Stimulated activated CD4-positive, alpha-beta T cell treated with anti-CD3 and anti-CD28 coated beads, TNF-alpha, amount 100 ng/mL, for 4 hours (primary cell): ENCODE measurements around the gene SACS.
"Not testable (repeated sequence)": the region's sequence is repeated elsewhere in the genome, so short reads cannot be mapped to it uniquely, and the experiment has no call there.

Experiments
- DNase-seq, 3 experiments: peaks; one replicate each; pipeline ENCODE4 v3.0.0-alpha.2; 2020; ENCODE audit warnings: low read depth in 3 of 3

Gene SACS

DNA sequence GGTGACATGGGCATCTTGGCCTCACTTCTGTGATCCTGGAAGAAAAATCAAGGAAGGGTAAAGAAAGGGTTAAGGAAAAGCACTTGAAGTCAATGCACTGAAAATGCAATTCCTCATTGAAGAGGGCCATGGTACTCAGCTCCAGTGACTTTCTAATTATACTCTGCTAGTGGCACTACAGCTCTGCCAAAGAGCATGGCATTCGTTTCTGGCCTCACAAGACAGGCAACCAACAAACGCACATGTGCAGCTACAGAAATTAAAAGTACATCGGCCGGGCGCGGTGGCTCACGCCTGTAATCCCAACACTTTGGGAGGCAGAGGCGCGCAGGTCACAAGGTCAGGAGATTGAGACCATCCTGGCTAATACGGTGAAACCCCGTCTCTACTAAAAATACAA, 21.8 kb downstream of the SACS start:
- DNase-seq: no peak

DNA sequence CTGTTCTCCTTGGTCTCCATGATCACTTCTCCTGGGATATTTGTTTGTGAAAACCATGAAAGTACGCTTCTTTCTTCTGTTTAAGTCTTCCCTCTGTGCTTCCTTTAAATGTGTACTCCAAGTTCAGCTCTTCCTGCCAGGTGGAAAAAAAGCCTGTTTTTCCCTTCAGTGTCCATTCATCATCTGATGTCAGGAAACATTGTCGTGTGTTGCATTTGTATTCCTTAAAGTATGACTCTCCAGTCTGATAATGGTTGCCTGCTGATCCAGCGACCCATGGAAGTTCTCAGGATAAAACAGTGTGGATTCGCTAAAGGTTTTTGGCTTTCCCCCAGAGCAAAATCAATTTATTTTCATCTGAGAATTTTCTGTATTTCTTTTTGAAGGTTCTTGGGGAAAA, 22.3 kb downstream of the SACS start:
- no peak for DNase-seq

GRCh38 chr13:23408026-23408425, 25.5 kb downstream of the SACS start:
- no peak for DNase-seq

GRCh38 chr13:23401156-23401555, 32.3 kb downstream of the SACS start:
- not testable (repeated sequence) for DNase-seq

DNA sequence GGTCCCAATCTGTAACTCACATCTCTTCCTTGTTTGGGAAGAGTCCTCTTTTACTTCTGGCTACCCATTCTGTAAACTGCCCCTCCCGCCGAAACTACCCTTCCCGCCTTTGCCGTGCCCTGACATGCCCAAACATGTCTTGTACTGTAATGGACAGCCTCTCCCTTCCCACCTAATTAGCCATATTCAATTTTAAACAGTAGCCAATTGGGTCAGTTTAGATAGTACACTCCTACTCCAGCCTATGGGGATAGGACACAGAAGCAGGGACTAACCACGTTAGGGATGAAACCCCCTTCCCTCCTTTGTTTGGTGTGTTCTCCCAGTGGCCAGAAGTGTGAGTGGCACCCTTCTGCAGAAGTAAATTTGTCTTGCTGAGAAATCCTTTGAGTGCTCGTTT, 34.2 kb downstream of the SACS start:
- no peak for DNase-seq

DNA sequence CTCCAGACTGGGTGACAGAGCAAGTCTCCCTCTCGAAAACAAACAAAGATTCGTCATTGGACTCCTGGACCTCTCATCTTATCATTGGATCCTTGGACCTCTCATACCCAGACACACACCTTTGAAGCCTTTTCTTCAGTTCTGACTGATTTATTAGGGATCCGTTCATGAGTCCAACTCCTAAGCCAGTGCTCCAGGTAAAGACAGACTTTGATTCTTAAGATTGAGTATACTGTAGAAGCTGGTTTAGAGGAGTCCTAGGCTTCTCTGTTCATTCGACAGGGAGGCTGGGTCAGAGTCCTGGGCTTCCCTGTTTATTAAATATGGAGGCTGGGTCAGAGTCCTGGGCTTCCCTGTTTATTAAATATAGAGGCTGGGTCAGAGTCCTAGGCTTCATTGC, 38.7 kb downstream of the SACS start:
- no peak for DNase-seq

GRCh38 chr13:23392925-23393645, 40.4 kb downstream of the SACS start:
- DNase-seq: no peak

- no peak for DNase-seq
Observed at GRCh38 chr13:23392313-23392712, 41.2 kb downstream of the SACS start.

GRCh38 chr13:23391752-23392151, 41.8 kb downstream of the SACS start:
- no peak for DNase-seq

DNA sequence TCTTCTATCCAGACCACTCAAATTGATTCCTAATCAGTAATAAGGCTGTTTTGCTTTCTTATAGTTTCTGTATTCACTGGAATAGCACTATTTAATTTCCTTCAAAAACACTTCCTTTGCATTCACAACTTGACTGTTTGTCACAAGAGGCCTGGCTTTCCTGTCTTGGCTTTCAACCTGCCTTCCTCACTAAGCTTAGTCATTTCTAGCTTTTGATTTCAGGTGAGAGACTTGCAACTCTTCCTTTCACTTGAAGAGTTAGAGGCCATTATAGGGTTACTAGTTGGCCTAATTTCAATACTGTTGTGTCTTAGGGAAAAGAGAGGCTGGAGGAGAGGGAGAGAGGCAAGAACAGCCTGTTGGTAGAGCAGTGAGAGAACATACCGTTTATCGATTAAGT, 47.0 kb downstream of the SACS start:
- no peak for DNase-seq

- DNase-seq: no peak
Observed at GRCh38 chr13:23385931-23386330, 47.6 kb downstream of the SACS start.

- no peak for DNase-seq
Observed at GRCh38 chr13:23384111-23384510, 49.4 kb downstream of the SACS start.

DNA sequence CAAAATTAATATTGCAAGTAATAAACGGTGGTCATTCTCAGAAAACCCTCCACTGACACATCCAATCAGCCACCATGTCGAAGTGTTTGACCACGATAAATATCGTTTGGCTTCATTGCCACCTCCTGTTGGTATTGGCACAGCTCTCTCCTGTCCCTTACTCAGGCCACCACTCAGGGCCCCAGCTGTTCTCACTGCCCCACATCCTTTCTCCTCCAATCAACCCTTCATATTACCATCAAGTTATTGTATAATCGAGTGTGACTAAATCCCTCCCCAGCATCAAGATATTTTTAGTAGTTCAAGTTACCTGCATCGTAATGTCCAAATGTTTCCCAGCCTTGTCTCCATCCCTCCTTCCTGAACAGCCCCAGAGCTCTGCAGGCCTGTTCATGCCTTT, 50.4 kb downstream of the SACS start:
- DNase-seq: no peak

GRCh38 chr13:23381866-23382265, 51.6 kb downstream of the SACS start:
- no peak for DNase-seq

GRCh38 chr13:23380534-23380933, 53.0 kb downstream of the SACS start:
- DNase-seq: no peak

- DNase-seq: peak in 2 of 3 experiments; percentile 37 to 63
Observed at GRCh38 chr13:23377983-23378632, 55.4 kb downstream of the SACS start.

DNA sequence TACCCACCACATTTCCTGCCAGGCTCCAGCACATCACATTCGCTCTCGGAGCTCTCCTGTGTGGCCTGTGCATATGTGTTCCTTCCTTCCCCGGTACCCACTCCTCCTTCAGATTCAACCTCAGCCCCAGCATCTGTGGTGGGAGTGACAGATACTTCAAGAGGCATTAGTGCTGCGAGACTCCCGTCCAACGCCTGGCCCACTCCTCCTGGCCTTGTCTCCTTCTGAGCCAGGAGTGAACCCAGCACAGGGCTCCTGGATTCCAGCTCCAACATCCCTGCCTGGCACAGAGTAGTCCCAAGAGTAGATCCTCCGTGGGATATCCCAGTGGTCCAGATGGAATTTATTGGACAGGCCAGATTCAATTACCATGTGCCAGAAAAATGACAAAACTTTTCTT, 55.9 kb downstream of the SACS start:
- no peak for DNase-seq

DNA sequence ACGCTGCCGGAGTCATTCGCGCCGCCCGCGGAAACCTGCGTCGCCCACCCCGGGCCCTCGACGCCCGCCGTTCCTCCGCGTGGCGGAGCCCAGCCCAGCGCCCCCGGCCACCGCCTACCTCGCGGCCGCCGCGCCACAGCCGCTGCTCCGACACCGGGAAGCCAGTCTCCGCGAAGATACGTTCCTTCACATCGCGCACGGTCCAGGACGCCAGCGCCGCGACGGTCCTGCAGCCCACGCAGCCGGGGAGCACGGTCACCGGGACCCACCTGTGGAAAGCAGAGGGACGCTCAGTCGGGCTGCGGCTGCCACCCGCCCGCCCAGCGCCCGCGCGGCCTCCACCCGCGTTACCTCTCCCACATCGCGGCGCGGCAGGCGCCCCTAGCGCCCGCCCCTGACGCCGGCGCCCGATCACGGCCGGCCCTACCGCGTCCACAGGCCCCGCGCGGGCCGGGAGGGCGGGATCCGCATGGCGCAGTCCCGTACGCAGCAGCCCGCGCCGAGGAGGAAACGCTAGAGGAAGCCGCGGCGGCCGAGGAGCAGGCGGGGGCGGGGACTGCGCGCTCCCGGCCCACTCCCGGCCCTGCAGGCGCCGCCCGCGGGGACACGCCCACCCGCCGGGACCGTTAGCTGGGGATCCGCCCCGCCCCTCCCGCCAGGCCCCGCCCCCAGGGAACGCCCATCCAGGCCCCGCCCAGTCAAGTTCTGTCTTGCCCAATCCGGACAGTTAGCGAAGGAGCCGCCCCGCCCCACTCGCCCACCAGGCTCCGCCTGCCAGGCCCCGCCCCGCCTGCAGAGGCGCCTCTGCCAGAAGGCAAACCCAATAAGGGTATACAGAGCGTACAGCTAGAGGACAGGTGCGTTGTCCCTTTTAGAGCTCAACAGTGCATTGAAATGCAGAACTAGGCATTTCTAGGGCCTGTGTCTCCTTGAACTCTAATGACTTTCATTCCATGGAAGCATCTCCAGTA, 58.2 kb downstream of the SACS start:
- peak; percentile 97 to 99 (median 98) for DNase-seq

- DNase-seq: no peak
Observed at GRCh38 chr13:23372264-23372906, 61.1 kb downstream of the SACS start.

DNA sequence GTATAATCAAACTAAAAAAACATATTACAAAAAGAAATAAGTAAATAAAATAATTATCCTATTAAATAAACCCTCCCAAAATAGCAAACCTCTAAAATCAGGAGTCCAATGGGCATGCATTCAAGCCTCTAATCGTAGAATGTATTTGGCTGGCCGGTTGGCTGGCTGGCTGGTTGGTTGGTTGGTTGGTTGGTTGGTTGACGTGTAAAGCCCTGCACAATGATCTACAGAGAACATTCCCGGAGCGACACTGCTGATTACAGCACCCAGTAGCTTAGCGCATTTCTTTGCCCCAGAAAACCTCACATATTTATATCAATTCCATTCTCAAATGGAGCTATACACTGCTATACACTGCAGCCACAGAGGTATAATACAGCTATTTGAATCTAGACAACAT, 65.6 kb downstream of the SACS start:
- DNase-seq: no peak

DNA sequence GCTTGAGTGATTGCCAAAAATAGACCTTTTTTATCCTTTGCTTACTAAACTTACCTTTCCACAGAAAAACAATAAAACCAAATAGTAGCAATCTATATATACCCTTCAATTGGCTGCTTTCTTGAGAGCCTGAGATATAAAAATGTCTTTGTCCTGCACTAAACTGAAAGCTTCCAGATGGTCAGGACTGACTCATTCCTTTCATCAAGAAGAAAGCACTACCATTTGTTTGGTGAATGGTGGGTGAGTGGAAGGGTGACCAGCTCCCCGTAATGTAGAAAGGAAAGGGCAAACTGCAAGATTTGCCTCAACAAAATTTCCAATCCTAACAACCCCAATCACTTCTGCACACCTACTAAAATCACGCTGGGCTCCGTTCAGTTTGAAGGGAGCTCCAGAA, 67.8 kb downstream of the SACS start:
- no peak for DNase-seq

GRCh38 chr13:23359882-23360281, 73.6 kb downstream of the SACS start:
- DNase-seq: no peak
